H1 (cell line): Measurements from ENCODE around the gene RAB8B. TPM values are rescaled to one million over a fixed set of nuclear protein-coding genes. Genes with fewer than 3 reads are reported as not detected.

ENCODE experiments used
- ATF3 ChIP-seq: IDR thresholded peaks from 2 replicates; pipeline ENCODE4 v1.6.1; 2011; ENCODE audit warnings: low read depth, mild to moderate bottlenecking, low read length; ENCODE audit not compliant: insufficient read depth
- CHD7 ChIP-seq: fragments of 300-600 bp; sonication (generic); IDR thresholded peaks from 2 replicates; pipeline ENCODE4 v1.7.1; 2012; ENCODE audit warnings: low read length, moderate library complexity, mild to moderate bottlenecking, inconsistent platforms; ENCODE audit not compliant: insufficient replicate concordance
- FOSL1 ChIP-seq: IDR thresholded peaks from 2 replicates; pipeline ENCODE4 v1.6.1; 2011; ENCODE audit warnings: mild to moderate bottlenecking, low read depth, low read length, moderate library complexity; ENCODE audit not compliant: insufficient read depth
- KDM4A ChIP-seq: IDR thresholded peaks from one replicate; pipeline ENCODE4 v1.7.1; 2012; ENCODE audit warnings: low read depth, mild to moderate bottlenecking, moderate library complexity, low read length, inconsistent platforms; ENCODE audit not compliant: severe bottlenecking
- SAP30 ChIP-seq: fragments of 300-600 bp; sonication (generic); IDR thresholded peaks from 2 replicates; pipeline ENCODE4 v1.7.1; 2012; ENCODE audit warnings: low read length, moderate library complexity, mild to moderate bottlenecking, inconsistent platforms; ENCODE audit not compliant: insufficient read depth, insufficient replicate concordance
- SP1 ChIP-seq: IDR thresholded peaks from 2 replicates; pipeline ENCODE4 v1.6.1; 2011; ENCODE audit warnings: low read depth, low read length
- SP2 ChIP-seq: IDR thresholded peaks from 2 replicates; pipeline ENCODE4 v1.6.1; 2012; ENCODE audit warnings: mild to moderate bottlenecking, low read length, inconsistent platforms
- ZNF274 ChIP-seq: IDR thresholded peaks from 2 replicates; pipeline ENCODE4 v1.7.0; 2012; ENCODE audit warnings: low read length, borderline replicate concordance; ENCODE audit errors: extremely low read depth
- polyA plus RNA-seq, 7 experiments: library from polyadenylated mRNA; depleted of rRNA in 3 of 7; stranded (reverse) in 5 of 7; unstranded in 2 of 7; fragments of >200 nt in 5 of 7; fragments of 200-250 nt in 2 of 7; gene quantifications; 1 replicate in 5 of 7; 2 replicates in 1 of 7; 4 replicates in 1 of 7; pipeline versions ENCODE4 v1.2.1 to v1.2.3, GENCODE V29; 2011 to 2013; ENCODE audit warnings: missing spikeins in 2 of 7, mixed read lengths in 2 of 7
- total RNA-seq: library from RNA; stranded (reverse); fragmentation: NEBNext Ultra II Directional; extraction: Animal tissue kit (Norgen Biotek cat#: 25700); gene quantifications from 2 replicates; pipeline ENCODE4 v1.2.1, GENCODE V29; 2021
- TF ChIP-seq, protein P1 (sequence below): IDR thresholded peaks from 2 replicates; pipeline ENCODE4 v1.6.1; 2012; ENCODE audit warnings: low read length, inconsistent platforms

The RAB8B gene
- total and polyA plus RNA-seq, 2 of the 8 experiments (the other 6 are each of a cell fraction or from before 2014, with no cell fraction given), result 9.5 to 47.8 TPM

DNA sequence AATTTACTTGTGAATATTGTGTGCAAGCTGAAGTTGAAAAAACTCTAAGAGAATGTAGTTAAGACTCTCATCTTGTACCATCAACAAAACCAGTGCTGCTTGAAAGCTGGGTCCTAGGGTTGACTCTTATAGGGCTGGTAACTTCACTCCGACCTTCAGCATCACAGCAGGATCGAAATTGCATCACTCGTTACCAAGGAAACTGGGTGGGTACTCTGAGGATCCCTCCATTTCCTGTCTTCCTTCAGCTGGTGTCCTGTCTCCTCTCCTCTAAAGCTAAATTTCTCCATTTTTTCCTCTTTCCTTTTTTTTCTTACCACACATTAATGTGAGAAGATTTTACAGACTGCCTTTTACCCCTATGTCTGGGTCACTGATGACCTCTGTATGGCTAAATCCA, 85.0 kb downstream of the RAB8B start (continued):
- TF ChIP-seq, protein P1, sequence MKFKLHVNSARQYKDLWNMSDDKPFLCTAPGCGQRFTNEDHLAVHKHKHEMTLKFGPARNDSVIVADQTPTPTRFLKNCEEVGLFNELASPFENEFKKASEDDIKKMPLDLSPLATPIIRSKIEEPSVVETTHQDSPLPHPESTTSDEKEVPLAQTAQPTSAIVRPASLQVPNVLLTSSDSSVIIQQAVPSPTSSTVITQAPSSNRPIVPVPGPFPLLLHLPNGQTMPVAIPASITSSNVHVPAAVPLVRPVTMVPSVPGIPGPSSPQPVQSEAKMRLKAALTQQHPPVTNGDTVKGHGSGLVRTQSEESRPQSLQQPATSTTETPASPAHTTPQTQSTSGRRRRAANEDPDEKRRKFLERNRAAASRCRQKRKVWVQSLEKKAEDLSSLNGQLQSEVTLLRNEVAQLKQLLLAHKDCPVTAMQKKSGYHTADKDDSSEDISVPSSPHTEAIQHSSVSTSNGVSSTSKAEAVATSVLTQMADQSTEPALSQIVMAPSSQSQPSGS, result no peak
- TF ChIP-seq SP2 (no peak), ATF3 (peak; percentile 65; the same call in 1 of the 2 replicates), CHD7 (no peak), KDM4A (no peak), ZNF274 (no peak), SAP30 (peak; percentile 22), FOSL1 (no peak), SP1 (no peak)
